GM23338 (cell line): ENCODE results near the gene GRIK4. TPM values are rescaled to one million over a fixed set of nuclear protein-coding genes. Genes with fewer than 3 reads are reported as not detected.
A peak's percentile ranks its signal among the peaks of the same experiment; 100 is the strongest.

Source experiments
- ATAC-seq: fragments of 200-7000 bp; cut with Tn5 transposase; 3 replicates; pipeline ENCODE4 v1.9.1; 2020
- DNase-seq: peaks from one replicate; pipeline ENCODE4 v3.0.0-alpha.2; 2015; ENCODE audit warnings: low spot score
- H2AFZ ChIP-seq: fragments of 200-600 bp; sonication (generic); 2 replicates; pipeline ENCODE4 v1.8.0; 2016; ENCODE audit warnings: antibody characterized with exemption, mild to moderate bottlenecking, moderate library complexity
- H3F3A ChIP-seq: fragments of 200-600 bp; sonication (generic); replicated peaks from 2 replicates; pipeline ENCODE4 v1.8.0; 2017; ENCODE audit warnings: antibody characterized with exemption, mixed run types, low read depth
- H3K27ac ChIP-seq: fragments of 200-600 bp; sonication (generic); 2 replicates; pipeline ENCODE4 v1.6.1; 2016; ENCODE audit warnings: low read depth
- H3K27me3 ChIP-seq: fragments of 200-600 bp; sonication (generic); 2 replicates; pipeline ENCODE4 v1.8.0; 2016; ENCODE audit warnings: mild to moderate bottlenecking, mixed run types, moderate library complexity; ENCODE audit not compliant: insufficient read depth
- H3K36me3 ChIP-seq: fragments of 200-600 bp; sonication (generic); 2 replicates; pipeline ENCODE4 v1.8.0; 2016; ENCODE audit warnings: mild to moderate bottlenecking; ENCODE audit not compliant: insufficient read depth
- H3K4me1 ChIP-seq: fragments of 200-600 bp; sonication (generic); 2 replicates; pipeline ENCODE4 v1.8.0; 2016; ENCODE audit warnings: mild to moderate bottlenecking, moderate library complexity; ENCODE audit not compliant: insufficient read depth
- H3K4me2 ChIP-seq: fragments of 200-600 bp; sonication (generic); 2 replicates; pipeline ENCODE4 v1.7.1; 2017; ENCODE audit warnings: mixed run types
- H3K4me3 ChIP-seq: fragments of 200-600 bp; sonication (generic); 2 replicates; pipeline ENCODE4 v1.6.1; 2016; ENCODE audit warnings: mixed run types
- H3K79me2 ChIP-seq: fragments of 200-600 bp; sonication (generic); replicated peaks from 2 replicates; pipeline ENCODE4 v1.8.0; 2017; ENCODE audit warnings: mild to moderate bottlenecking; ENCODE audit not compliant: insufficient read depth
- H3K9me2 ChIP-seq: fragments of 200-600 bp; sonication (generic); 2 replicates; pipeline ENCODE4 v1.8.0; 2017; ENCODE audit not compliant: insufficient read depth
- H4K20me1 ChIP-seq: fragments of 200-600 bp; sonication (generic); replicated peaks from 2 replicates; pipeline ENCODE4 v1.8.0; 2017; ENCODE audit warnings: mild to moderate bottlenecking; ENCODE audit not compliant: insufficient read depth
- H3K27ac Mint-ChIP-seq: 2 replicates; pipeline ENCODE4 v1.8.0; 2020; ENCODE audit warnings: inconsistent platforms, mild to moderate bottlenecking, moderate library complexity, mixed read lengths
- H3K27me3 Mint-ChIP-seq: 3 replicates; pipeline ENCODE4 v1.8.0; 2022; ENCODE audit warnings: low read depth, mild to moderate bottlenecking, moderate library complexity, mixed read lengths, inconsistent platforms; ENCODE audit not compliant: insufficient read depth, poor library complexity
- H3K36me3 Mint-ChIP-seq: 3 replicates; pipeline ENCODE4 v1.8.0; 2021; ENCODE audit warnings: low read depth, mild to moderate bottlenecking, inconsistent platforms, moderate library complexity, mixed read lengths
- H3K4me1 Mint-ChIP-seq: 3 replicates; pipeline ENCODE4 v1.8.0; 2020; ENCODE audit warnings: mild to moderate bottlenecking, inconsistent platforms, mixed read lengths
- H3K4me3 Mint-ChIP-seq: 3 replicates; pipeline ENCODE4 v1.8.0; 2021; ENCODE audit warnings: moderate library complexity, mild to moderate bottlenecking, inconsistent platforms, mixed read lengths
- H3K9me3 Mint-ChIP-seq: 3 replicates; pipeline ENCODE4 v1.8.0; 2020; ENCODE audit warnings: moderate library complexity, mild to moderate bottlenecking, inconsistent platforms, mixed read lengths
- CREB1 ChIP-seq: fragments of 250-450 bp; sonication (Bioruptor Pico); IDR thresholded peaks from 2 replicates; pipeline ENCODE4 v1.5.0; 2020; ENCODE audit warnings: low read depth, mild to moderate bottlenecking, moderate library complexity
- CTCF ChIP-seq, 2 experiments: fragments of 200-600 bp in 1 of 2; sonication (generic) in 1 of 2; conservative IDR thresholded peaks; 2 replicates each; pipeline versions ENCODE4 v1.5.1 to v1.6.1; 2016 to 2017; ENCODE audit warnings: antibody characterized with exemption in 2 of 2, low read depth in 2 of 2, mild to moderate bottlenecking in 2 of 2, moderate library complexity in 1 of 2
- ETS1 ChIP-seq: IDR thresholded peaks from 2 replicates; pipeline ENCODE4 v1.6.1; 2016; ENCODE audit warnings: antibody characterized with exemption
- EZH2 ChIP-seq: fragments of 200-600 bp; sonication (generic); IDR thresholded peaks from one replicate; pipeline ENCODE4 v1.8.0; 2017; ENCODE audit warnings: antibody characterized with exemption, mild to moderate bottlenecking, low read depth; ENCODE audit not compliant: unreplicated experiment
- EZH2phosphoT487 ChIP-seq: fragments of 200-600 bp; sonication (generic); IDR thresholded peaks from one replicate; pipeline ENCODE4 v1.8.1; 2018; ENCODE audit warnings: antibody characterized with exemption; ENCODE audit not compliant: unreplicated experiment
- JUNB ChIP-seq: IDR thresholded peaks from one replicate; pipeline ENCODE4 v1.6.1; 2016; ENCODE audit warnings: antibody characterized with exemption; ENCODE audit not compliant: unreplicated experiment
- NANOG ChIP-seq: IDR thresholded peaks from 2 replicates; pipeline ENCODE4 v1.6.1; 2016; ENCODE audit warnings: antibody characterized with exemption, borderline replicate concordance
- STAT1 ChIP-seq: IDR thresholded peaks from one replicate; pipeline ENCODE4 v1.6.1; 2016; ENCODE audit warnings: antibody characterized with exemption; ENCODE audit not compliant: unreplicated experiment
- ZNF114 ChIP-seq: fragments of 250-450 bp; sonication (Bioruptor Pico); IDR thresholded peaks from 2 replicates; pipeline ENCODE4 v1.5.0; 2020; ENCODE audit warnings: mild to moderate bottlenecking, moderate library complexity
- ZNF331 ChIP-seq: fragments of 250-450 bp; sonication (Bioruptor Pico); IDR thresholded peaks from 2 replicates; pipeline ENCODE4 v1.5.0; 2020; ENCODE audit warnings: low read depth, mild to moderate bottlenecking, moderate library complexity
- ZNF462 ChIP-seq: fragments of 250-450 bp; sonication (Bioruptor Pico); IDR thresholded peaks from 2 replicates; pipeline ENCODE4 v1.5.0; 2020; ENCODE audit warnings: mild to moderate bottlenecking, moderate library complexity
- polyA plus RNA-seq: library from polyadenylated mRNA; unstranded; fragments of >200 nt; fragmentation: Nextera tagmentation; extraction: Ambion mirVana; gene quantifications from 2 replicates; pipeline ENCODE4 v1.2.1, GENCODE V29; 2016
- total RNA-seq: library from RNA; depleted of rRNA; stranded (reverse); fragments of >200 nt; shearing (Covaris generic); gene quantifications from 2 replicates; pipeline ENCODE4 v1.2.3, GENCODE V29; 2014

Gene GRIK4
- total and polyA plus RNA-seq, 2 experiments from 2014 or later, result 0.63 to 2.2 TPM

- no peak for TF ChIP-seq CTCF (conservative IDR thresholded peaks at IDR 0.05; ENCODE audit: low read depth in 2 of 2)
- no peak for TF ChIP-seq EZH2phosphoT487
- TF ChIP-seq STAT1, result no peak
Measured at GRCh38 chr11:120978701-120979100, 467.2 kb downstream of the GRIK4 start (continued).

GRCh38 chr11:120985718-120986569 is 474.4 kb downstream of the GRIK4 start:
- no peaks in the 10 kb centered on the region; the same call in 2 of the 3 replicates for H3K36me3 Mint-ChIP-seq
- ATAC-seq (peak; percentile 96), DNase-seq (peak; percentile 79)
- H3K27me3 Mint-ChIP-seq, result peaks cover 14% of the 10 kb centered on the region
- peak overlapping the region; percentile 88 for H3K4me2 ChIP-seq
- H4K20me1 ChIP-seq, result no peaks in the 10 kb centered on the region
- H3K27ac ChIP-seq, result no peak overlapping the region
- H2AFZ ChIP-seq, result peak overlapping the region; percentile 93
- no peaks in the 10 kb centered on the region for H3F3A ChIP-seq
- H3K4me3 ChIP-seq, result peak overlapping the region; percentile 61
- no peaks in the 10 kb centered on the region for H3K36me3 ChIP-seq
- H3K27ac Mint-ChIP-seq, result no peak overlapping the region
- no peaks in the 10 kb centered on the region for H3K79me2 ChIP-seq
- H3K9me2 ChIP-seq, result no peaks in the 10 kb centered on the region; the same call in 1 of the 2 replicates
- H3K4me3 Mint-ChIP-seq, result peak overlapping the region; percentile 69
- peaks cover 38% of the 10 kb centered on the region for H3K4me1 ChIP-seq
- peaks cover 20% of the 10 kb centered on the region for H3K27me3 ChIP-seq
- H3K4me1 Mint-ChIP-seq, result peaks cover 41% of the 10 kb centered on the region
- H3K9me3 Mint-ChIP-seq, result no peaks in the 10 kb centered on the region
- TF ChIP-seq ZNF331 (CRISPR knock-in tag), result no peak
- TF ChIP-seq JUNB, result no peak
- no peak for TF ChIP-seq EZH2phosphoT487
- no peak for TF ChIP-seq ETS1
- 0 out of 2 replicates have a peak, but pooled peaks have one; percentile 10 for TF ChIP-seq CREB1 (CRISPR knock-in tag)
- no peak for TF ChIP-seq NANOG
- no peak for TF ChIP-seq ZNF114
- no peak for TF ChIP-seq ZNF462
- TF ChIP-seq EZH2, result no peak
